BLaER1 treated with 17β-estradiol and CSF1 and Interleukin-3, amounts not matched to agents 10 nM and 100 nM (cell line): ENCODE results near the gene PLSCR2.

ENCODE experiments used
- H3K27ac ChIP-seq, 11 experiments: shearing (Covaris generic); formaldehyde crosslinking; 2 replicates each; pipeline ENCODE4 v1.8.1; 2022
- H3K27me3 ChIP-seq, 11 experiments: shearing (Covaris generic); formaldehyde crosslinking; 2 replicates each; pipeline ENCODE4 v1.8.1; 2022
- H3K36me3 ChIP-seq, 11 experiments: shearing (Covaris generic); formaldehyde crosslinking; 2 replicates each; pipeline ENCODE4 v1.8.1; 2022
- H3K4me1 ChIP-seq, 10 experiments: shearing (Covaris generic); formaldehyde crosslinking; 2 replicates each; pipeline ENCODE4 v1.8.1; 2022
- H3K4me2 ChIP-seq, 11 experiments: shearing (Covaris generic); formaldehyde crosslinking; 2 replicates each; pipeline ENCODE4 v1.8.1; 2022
- H3K4me3 ChIP-seq, 10 experiments: shearing (Covaris generic); formaldehyde crosslinking; 2 replicates each; pipeline ENCODE4 v1.8.1; 2022
- H3K9ac ChIP-seq, 11 experiments: shearing (Covaris generic); formaldehyde crosslinking; 2 replicates each; pipeline ENCODE4 v1.8.1; 2022
- H3K9me3 ChIP-seq, 11 experiments: shearing (Covaris generic); formaldehyde crosslinking; replicated peaks in 1 of 11; 2 replicates each; pipeline ENCODE4 v1.8.1; 2022
- H4K20me1 ChIP-seq, 11 experiments: shearing (Covaris generic); formaldehyde crosslinking; 2 replicates each; pipeline ENCODE4 v1.8.1; 2022
- Cebpa-rat ChIP-seq, 11 experiments: shearing (Covaris generic); IDR thresholded peaks; 2 replicates each; pipeline ENCODE4 v1.8.1; 2022

Gene PLSCR2

DNA sequence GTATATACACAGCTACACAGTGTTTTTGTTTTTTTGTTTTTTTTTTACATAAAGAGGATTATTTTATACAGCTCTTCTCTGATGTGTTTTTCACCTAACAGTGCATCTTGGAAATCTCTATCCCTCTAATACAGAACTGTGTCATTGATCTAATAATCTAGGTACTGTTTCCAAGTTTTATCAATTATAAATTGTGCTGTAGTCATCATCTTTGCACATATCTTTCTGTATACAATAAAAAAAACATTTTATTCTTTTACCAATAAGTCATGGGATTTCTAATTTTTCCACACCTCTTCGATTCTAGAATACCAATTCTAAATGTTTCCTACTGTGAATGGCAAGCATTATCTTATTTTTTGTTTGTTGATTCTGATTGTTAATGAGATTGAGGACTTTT, 1.7 kb upstream of the PLSCR2 start:
- Histone ChIP-seq H3K4me1 (peaks cover 13 to 23% (median 15%) of the 10 kb centered on the region in 10 experiments; a peak in 19 of 20 replicates), H3K4me3 (no peak overlapping the region), H3K9ac (no peak overlapping the region), H3K27me3 (no peaks in the 10 kb centered on the region), H4K20me1 (no peaks in the 10 kb centered on the region), H3K9me3 (no peaks in the 10 kb centered on the region), H3K27ac (no peak overlapping the region), H3K4me2 (no peak overlapping the region), H3K36me3 (no peaks in the 10 kb centered on the region)
- no peak for TF ChIP-seq Cebpa-rat (IDR thresholded peaks at IDR 0.05)

GRCh38 chr3:146470425-146470990, 1.1 kb upstream of the PLSCR2 start:
- H3K4me1 ChIP-seq = peaks cover 13 to 23% (median 15%) of the 10 kb centered on the region in 10 experiments; a peak in 19 of 20 replicates
- no peaks in the 10 kb centered on the region for H3K9me3 ChIP-seq
- H3K27ac ChIP-seq = no peak overlapping the region
- H4K20me1 ChIP-seq = no peaks in the 10 kb centered on the region
- peak overlapping the region in 4 of 10 experiments; percentile 52 to 66 (median 60); a peak in 4 of 20 replicates for H3K4me3 ChIP-seq
- no peaks in the 10 kb centered on the region for H3K36me3 ChIP-seq
- H3K4me2 ChIP-seq = peak overlapping the region; percentile 74 to 97 (median 89); a peak in 21 of 22 replicates
- no peaks in the 10 kb centered on the region for H3K27me3 ChIP-seq
- no peak for TF ChIP-seq Cebpa-rat (IDR thresholded peaks at IDR 0.05)
- no peak overlapping the region for H3K9ac ChIP-seq

GRCh38 chr3:146468671-146469149, 651 bp downstream of the PLSCR2 start:
- Histone ChIP-seq H3K4me2 (peak overlapping the region; percentile 74 to 97 (median 89)), H4K20me1 (no peaks in the 10 kb centered on the region), H3K9ac (peak overlapping the region in 1 of 11 experiments; percentile 59; a peak in 1 of 22 replicates), H3K9me3 (no peaks in the 10 kb centered on the region), H3K27me3 (no peaks in the 10 kb centered on the region), H3K27ac (peak overlapping the region in 4 of 11 experiments; percentile 66 to 70 (median 66); a peak in 3 of 22 replicates), H3K4me3 (peak overlapping the region in 9 of 10 experiments; percentile 59 to 75 (median 64); a peak in 13 of 20 replicates), H3K4me1 (peaks cover 13 to 23% (median 15%) of the 10 kb centered on the region in 10 experiments; a peak in 19 of 20 replicates), H3K36me3 (no peaks in the 10 kb centered on the region)
- TF ChIP-seq Cebpa-rat (IDR thresholded peaks at IDR 0.05) = no peak

DNA sequence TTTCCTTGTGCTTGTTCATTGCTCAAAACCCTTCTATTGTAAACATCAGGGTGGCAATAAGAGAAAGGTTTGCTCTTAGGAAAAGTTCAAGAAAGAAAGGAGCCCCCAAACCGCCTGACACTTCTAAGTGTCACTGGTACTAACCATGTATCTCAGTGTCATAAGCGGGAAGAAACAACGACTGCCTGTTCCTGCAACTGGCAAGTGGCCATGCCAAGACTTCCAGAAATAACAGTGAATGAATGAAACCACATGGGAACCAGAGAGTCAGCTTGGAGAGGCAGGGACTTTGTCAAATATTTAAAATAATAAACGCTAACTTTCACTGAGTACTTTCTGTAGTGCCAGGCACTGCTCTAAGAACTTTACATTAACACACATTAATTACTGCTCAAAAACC, 1.1 kb downstream of the PLSCR2 start:
- Histone ChIP-seq H3K27ac (no peak overlapping the region), H3K9ac (no peak overlapping the region), H3K4me3 (no peak overlapping the region), H3K36me3 (no peaks in the 10 kb centered on the region), H3K4me1 (peaks cover 13 to 23% (median 15%) of the 10 kb centered on the region in 10 experiments; a peak in 19 of 20 replicates), H4K20me1 (no peaks in the 10 kb centered on the region), H3K27me3 (no peaks in the 10 kb centered on the region), H3K4me2 (no peak overlapping the region; a peak in 1 of 22 replicates), H3K9me3 (no peaks in the 10 kb centered on the region)
- TF ChIP-seq Cebpa-rat (IDR thresholded peaks at IDR 0.05) = no peak

- H3K4me3 ChIP-seq = no peak overlapping the region
- no peak overlapping the region for H3K27ac ChIP-seq
- H3K9me3 ChIP-seq = no peaks in the 10 kb centered on the region
- H3K4me1 ChIP-seq = peaks cover 6 to 23% (median 15%) of the 10 kb centered on the region in 10 experiments; a peak in 19 of 20 replicates
- H3K27me3 ChIP-seq = no peaks in the 10 kb centered on the region
- TF ChIP-seq Cebpa-rat (IDR thresholded peaks at IDR 0.05) = no peak
- H3K4me2 ChIP-seq = no peak overlapping the region
- no peaks in the 10 kb centered on the region for H3K36me3 ChIP-seq
- no peak overlapping the region for H3K9ac ChIP-seq
- no peaks in the 10 kb centered on the region for H4K20me1 ChIP-seq
These were observed 2.8 kb downstream of the PLSCR2 start for GRCh38 chr3:146466604-146467003.

DNA sequence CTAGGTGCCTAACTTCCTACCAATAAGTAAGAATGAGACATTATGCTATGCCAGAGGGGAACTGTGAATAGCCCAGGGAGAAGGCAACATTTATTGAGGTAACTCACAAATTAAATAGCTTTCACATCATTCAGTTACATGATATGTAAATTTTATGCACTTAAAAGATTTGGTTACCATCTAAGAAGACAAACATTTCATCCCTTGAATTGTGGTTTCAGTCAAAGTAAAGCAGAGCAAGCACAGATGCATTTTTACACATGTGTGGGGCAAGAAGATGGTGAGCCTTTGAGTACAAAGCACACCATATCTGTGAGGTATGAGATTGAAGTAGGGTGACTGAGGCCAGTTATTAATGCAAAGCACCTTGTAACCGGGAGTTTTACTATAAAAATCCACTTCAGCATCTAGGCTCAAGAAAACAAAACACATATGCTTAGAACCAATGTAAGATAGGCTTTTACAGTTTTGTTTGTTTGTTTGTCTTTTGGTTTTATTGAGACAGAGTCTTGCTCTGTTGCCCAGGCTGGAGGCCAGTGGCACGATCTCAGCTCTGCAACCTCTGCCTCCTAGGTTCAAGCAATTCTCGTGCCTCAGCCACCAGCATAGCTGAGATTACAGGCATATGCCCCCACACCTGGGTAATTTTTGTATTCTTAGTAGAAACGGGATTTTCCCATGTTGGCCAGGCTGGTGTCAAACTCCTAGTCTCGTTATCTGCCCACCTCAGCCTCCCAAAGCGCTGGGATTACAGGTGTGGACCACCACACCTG, 3.5 kb downstream of the PLSCR2 start:
- no peaks in the 10 kb centered on the region for H3K27me3 ChIP-seq
- no peak for TF ChIP-seq Cebpa-rat (IDR thresholded peaks at IDR 0.05)
- peaks cover 6 to 23% (median 15%) of the 10 kb centered on the region in 10 experiments; a peak in 19 of 20 replicates for H3K4me1 ChIP-seq
- no peaks in the 10 kb centered on the region for H3K9me3 ChIP-seq
- H4K20me1 ChIP-seq = no peaks in the 10 kb centered on the region
- H3K9ac ChIP-seq = no peak overlapping the region
- no peak overlapping the region for H3K4me3 ChIP-seq
- H3K27ac ChIP-seq = no peak overlapping the region
- H3K4me2 ChIP-seq = no peak overlapping the region
- no peaks in the 10 kb centered on the region for H3K36me3 ChIP-seq

DNA sequence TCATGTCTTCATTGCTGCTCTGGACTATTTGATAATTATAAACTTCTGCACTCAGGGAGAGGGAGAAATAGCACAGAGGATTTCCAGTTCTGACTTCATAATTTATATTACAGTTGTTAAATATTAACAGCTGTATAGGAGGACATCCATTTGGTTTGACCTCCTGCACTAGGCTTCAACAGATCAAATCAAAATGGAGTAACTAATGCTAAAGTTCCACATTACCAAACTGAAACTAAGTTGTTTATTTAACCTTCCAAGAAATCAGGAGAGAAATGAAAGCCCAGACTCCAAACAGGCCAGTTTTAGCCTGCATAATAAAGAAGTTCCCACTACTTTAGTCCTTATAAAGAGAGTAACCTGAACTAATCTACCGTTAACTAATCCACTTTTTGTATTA, 4.6 kb downstream of the PLSCR2 start:
- peaks cover 0 to 15% (median 8%) of the 10 kb centered on the region in 10 experiments; a peak in 16 of 20 replicates for H3K4me1 ChIP-seq
- H3K9ac ChIP-seq = no peak overlapping the region
- no peak overlapping the region for H3K4me2 ChIP-seq
- no peak for TF ChIP-seq Cebpa-rat (IDR thresholded peaks at IDR 0.05)
- no peaks in the 10 kb centered on the region for H3K36me3 ChIP-seq
- H3K27me3 ChIP-seq = no peaks in the 10 kb centered on the region
- H3K9me3 ChIP-seq = no peaks in the 10 kb centered on the region
- H3K4me3 ChIP-seq = no peak overlapping the region
- no peak overlapping the region for H3K27ac ChIP-seq
- H4K20me1 ChIP-seq = no peaks in the 10 kb centered on the region

DNA sequence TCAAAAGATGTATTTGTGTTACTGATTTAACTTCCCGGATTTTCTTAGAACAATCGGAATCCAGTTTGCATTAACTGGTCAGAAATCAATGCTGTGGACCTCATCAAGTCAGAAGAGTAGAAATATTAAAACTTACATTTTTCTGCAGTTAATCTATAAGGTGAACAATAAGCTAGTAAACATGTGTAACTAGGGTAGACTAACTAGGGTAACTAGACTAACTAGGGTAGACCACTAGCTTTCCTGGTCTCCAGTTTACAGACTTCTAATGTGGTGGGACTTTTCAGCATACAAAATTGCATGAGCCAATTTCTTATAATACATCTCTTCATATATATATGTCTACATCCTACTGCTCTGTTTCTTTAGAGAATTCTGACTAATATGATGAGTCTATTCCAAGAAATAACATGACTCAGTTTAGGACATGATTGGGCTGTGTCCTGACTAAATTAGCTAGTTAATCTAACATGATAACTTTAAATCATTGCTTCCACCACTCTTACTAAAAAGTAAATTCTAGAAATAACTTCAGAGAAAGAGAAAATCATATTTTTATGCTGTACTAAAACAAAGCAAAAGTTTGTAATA, 5.3 kb downstream of the PLSCR2 start:
- Histone ChIP-seq H3K4me3 (no peak overlapping the region), H3K4me2 (no peak overlapping the region), H3K9ac (no peak overlapping the region), H3K36me3 (no peaks in the 10 kb centered on the region), H3K27ac (no peak overlapping the region), H3K9me3 (no peaks in the 10 kb centered on the region), H4K20me1 (no peaks in the 10 kb centered on the region), H3K4me1 (peaks cover 0 to 9% (median 2%) of the 10 kb centered on the region in 10 experiments; a peak in 10 of 20 replicates), H3K27me3 (no peaks in the 10 kb centered on the region)
- no peak for TF ChIP-seq Cebpa-rat (IDR thresholded peaks at IDR 0.05)

GRCh38 chr3:146454796-146455195, 14.6 kb downstream of the PLSCR2 start:
- Histone ChIP-seq H3K4me3 (no peak overlapping the region), H3K27ac (no peak overlapping the region), H3K4me1 (peaks cover 0 to 4% (median 3%) of the 10 kb centered on the region in 10 experiments; a peak in 12 of 20 replicates), H3K27me3 (no peaks in the 10 kb centered on the region), H4K20me1 (no peaks in the 10 kb centered on the region), H3K36me3 (no peaks in the 10 kb centered on the region), H3K9me3 (no peaks in the 10 kb centered on the region), H3K4me2 (no peak overlapping the region), H3K9ac (no peak overlapping the region)
- no peak for TF ChIP-seq Cebpa-rat (IDR thresholded peaks at IDR 0.05)
